ENCODE results near the gene SLC22A23. TPM values are rescaled to one million over a fixed set of nuclear protein-coding genes. Genes with fewer than 3 reads are reported as not detected.
A peak's percentile ranks its signal among the peaks of the same experiment; 100 is the strongest.

Gene SLC22A23
- total RNA-seq, 4 donors from 2014 or later: 7.1 to 9.6 (median 8.2) TPM

GRCh38 chr6:3337521-3338350 is 119.1 kb downstream of the SLC22A23 start:
- Histone ChIP-seq H3K4me1 (peaks cover 0 to 59% (median 28%) of the 10 kb centered on the region in 4 donors), H3K4me3 (no peak overlapping the region), H3K27ac (peak overlapping the region in 3 of 4 donors; percentile 25 to 90 (median 30)), H3K27me3 (no peaks in the 10 kb centered on the region), H3K9me3 (no peaks in the 10 kb centered on the region), H3K36me3 (no peaks in the 10 kb centered on the region)
- TF ChIP-seq CTCF (IDR thresholded peaks at IDR 0.05): no peak
- TF ChIP-seq EP300 (IDR thresholded peaks at IDR 0.05): peak in 1 of 2 donors; percentile 8
- 70 to 71% methylated on average over 15 of the region's 15 CpGs for WGBS, 2 donors
- DNase-seq (ENCODE audit: low spot score in 2 of 2): no peak

GRCh38 chr6:3336859-3337515 is 119.9 kb downstream of the SLC22A23 start:
- Histone ChIP-seq H3K36me3 (no peaks in the 10 kb centered on the region), H3K9me3 (no peaks in the 10 kb centered on the region), H3K27ac (peak overlapping the region in 2 of 4 donors; percentile 25 to 90), H3K4me1 (peaks cover 0 to 54% (median 26%) of the 10 kb centered on the region in 4 donors), H3K4me3 (no peak overlapping the region), H3K27me3 (no peaks in the 10 kb centered on the region)
- 94 to 97% methylated on average over 5 of the region's 5 CpGs for WGBS, 2 donors
- DNase-seq (ENCODE audit: low spot score in 2 of 2): no peak
- TF ChIP-seq CTCF (IDR thresholded peaks at IDR 0.05): no peak

DNA sequence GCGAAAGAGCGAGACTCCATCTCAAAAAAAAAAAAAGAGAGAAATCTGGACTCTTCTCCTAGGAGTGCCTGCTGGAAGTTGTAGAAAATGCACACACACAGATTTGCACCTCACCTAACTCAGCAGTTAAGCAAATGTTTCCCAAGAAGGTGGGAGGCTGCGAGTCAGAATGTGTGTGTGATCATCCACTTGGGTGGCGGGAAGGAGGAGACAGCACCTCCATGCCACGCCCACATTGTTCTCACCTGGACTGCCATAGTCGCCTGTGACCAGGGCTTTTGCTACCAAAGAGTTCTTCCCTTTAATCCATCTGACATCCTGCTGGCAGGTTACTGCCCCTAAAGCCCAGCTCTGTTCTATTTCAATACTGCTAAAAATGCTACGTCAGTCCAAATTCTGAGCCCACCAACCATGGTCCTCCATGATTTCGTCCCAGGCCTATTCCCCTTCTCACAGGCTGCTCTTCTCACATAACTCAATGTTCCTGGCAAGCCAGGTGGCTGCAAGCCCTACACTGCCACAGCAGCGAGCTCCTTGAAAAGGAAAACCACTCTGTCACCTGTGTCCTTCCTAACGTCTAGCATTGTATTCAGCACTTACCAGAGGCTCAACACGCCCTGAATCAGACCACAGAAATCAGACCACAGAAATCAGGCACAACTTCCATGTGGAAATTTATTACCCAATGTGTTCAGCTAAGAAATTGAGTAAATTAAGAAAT is 120.6 kb downstream of the SLC22A23 start:
- H3K4me1 ChIP-seq: peaks cover 0 to 48% (median 25%) of the 10 kb centered on the region in 4 donors

DNA sequence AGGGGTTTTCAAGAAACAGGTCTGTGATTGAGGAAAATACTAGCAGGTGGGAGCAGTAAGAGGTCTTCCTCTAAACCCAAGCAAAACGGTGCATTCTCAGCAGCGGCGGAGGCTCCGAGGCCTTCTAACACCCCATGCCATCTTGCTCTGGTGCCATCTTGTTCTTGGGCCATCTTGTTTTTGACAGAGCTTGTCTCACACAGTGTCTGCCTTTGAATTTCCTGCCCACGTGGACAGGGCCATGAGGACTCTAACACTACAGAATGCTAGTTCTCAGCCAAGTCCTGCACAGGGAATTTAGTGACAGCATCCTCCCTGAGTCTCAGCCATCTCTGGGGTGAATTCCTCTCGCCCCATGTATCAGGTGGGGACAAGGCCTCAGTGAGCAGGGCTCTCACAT is 121.7 kb downstream of the SLC22A23 start:
- H3K27ac ChIP-seq: peak overlapping the region in 1 of 4 donors; percentile 25
- no peaks in the 10 kb centered on the region for H3K27me3 ChIP-seq
- no peaks in the 10 kb centered on the region for H3K36me3 ChIP-seq
- H3K4me3 ChIP-seq: no peak overlapping the region
- DNase-seq (ENCODE audit: low spot score in 2 of 2): no peak
- H3K9me3 ChIP-seq: no peaks in the 10 kb centered on the region
- H3K4me1 ChIP-seq: peaks cover 0 to 41% (median 22%) of the 10 kb centered on the region in 4 donors
- TF ChIP-seq CTCF (IDR thresholded peaks at IDR 0.05) (no peak), EP300 (IDR thresholded peaks at IDR 0.05) (no peak), POLR2A (IDR thresholded peaks at IDR 0.05) (no peak)
- WGBS, 2 donors: 89 to 95% methylated on average over 6 of the region's 6 CpGs

More for the DNA sequence above, 120.6 kb downstream of the SLC22A23 start:
- Histone ChIP-seq H3K4me3 (no peak overlapping the region), H3K36me3 (no peaks in the 10 kb centered on the region), H3K27ac (no peak overlapping the region), H3K27me3 (no peaks in the 10 kb centered on the region), H3K9me3 (no peaks in the 10 kb centered on the region)
- WGBS, 2 donors: 84 to 93% methylated on average over 11 of the region's 11 CpGs
- TF ChIP-seq CTCF (IDR thresholded peaks at IDR 0.05): no peak
- no peak for DNase-seq (ENCODE audit: low spot score in 2 of 2)
